Tibial artery (tissue), 4 donors: Measurements from ENCODE around the gene SLC24A3.

ENCODE experiments used
- DNase-seq, 2 donors: peaks; one replicate each; pipeline ENCODE4 v3.0.0-alpha.2; 2019
- H3K27ac ChIP-seq, 2 donors: fragments of 200-600 bp; sonication (generic) in 1 of 2; 1 replicate in 1 of 2; 2 replicates in 1 of 2; pipeline ENCODE4 v1.5.1; 2018 to 2019; ENCODE audit warnings: mild to moderate bottlenecking in 1 of 2
- H3K27me3 ChIP-seq, 2 donors: fragments of 200-600 bp; sonication (generic) in 1 of 2; one replicate each; pipeline versions ENCODE4 v1.5.1 to v1.6.0; 2016 to 2019
- H3K36me3 ChIP-seq, 3 donors: fragments of 200-600 bp; sonication (generic) in 2 of 3; one replicate each; pipeline ENCODE4 v1.5.1; 2016 to 2019; ENCODE audit warnings: mild to moderate bottlenecking in 2 of 3
- H3K4me1 ChIP-seq, 4 donors: fragments of 200-600 bp; sonication (generic) in 2 of 4; 1 replicate in 3 of 4; 2 replicates in 1 of 4; pipeline ENCODE4 v1.5.1; 2016 to 2019
- H3K4me3 ChIP-seq, 2 donors: fragments of 200-600 bp; sonication (generic) in 1 of 2; 1 replicate in 1 of 2; 2 replicates in 1 of 2; pipeline ENCODE4 v1.5.1; 2018 to 2019; ENCODE audit warnings: mild to moderate bottlenecking in 2 of 2
- H3K9me3 ChIP-seq, 3 donors: fragments of 200-600 bp; sonication (generic) in 1 of 3; one replicate each; pipeline ENCODE4 v1.5.1; 2016 to 2019
- CTCF ChIP-seq, 2 experiments: fragments of 200-600 bp in 1 of 2; fragments of 450-650 bp in 1 of 2; IDR thresholded peaks; one replicate each; pipeline ENCODE4 v1.5.1; 2017 to 2019; ENCODE audit warnings: antibody characterized with exemption in 2 of 2, mild to moderate bottlenecking in 1 of 2, moderate library complexity in 1 of 2
- intact Hi-C: fragments of 100-400 bp; cut with DNase I; formaldehyde crosslinking; loops from one replicate; pipeline ENCODE4 v1.15.0; 2023; ENCODE audit warnings: low total_unique reads

The SLC24A3 gene

GRCh38 chr20:19397226-19397625 is 184.8 kb downstream of the SLC24A3 start:
- no peak for DNase-seq
- Histone ChIP-seq H3K36me3 (peaks cover 0 to 3% (median 0%) of the 10 kb centered on the region in 3 donors), H3K4me3 (no peak overlapping the region), H3K27ac (no peak overlapping the region), H3K9me3 (peaks cover 0 to 12% (median 9%) of the 10 kb centered on the region in 3 donors), H3K27me3 (no peaks in the 10 kb centered on the region), H3K4me1 (peaks cover 0 to 1% (median 0%) of the 10 kb centered on the region in 4 donors)
- intact Hi-C loops: no loop called here
- TF ChIP-seq CTCF (IDR thresholded peaks at IDR 0.05): no peak

- H3K27me3 ChIP-seq: no peaks in the 10 kb centered on the region
- DNase-seq: no peak
- TF ChIP-seq CTCF (IDR thresholded peaks at IDR 0.05): no peak
- H3K27ac ChIP-seq: no peak overlapping the region
- H3K4me3 ChIP-seq: no peak overlapping the region
- H3K9me3 ChIP-seq: peaks cover 0 to 12% (median 9%) of the 10 kb centered on the region in 3 donors
- intact Hi-C loops: no loop called here
- H3K4me1 ChIP-seq: no peaks in the 10 kb centered on the region
- peaks cover 0 to 3% (median 0%) of the 10 kb centered on the region in 3 donors for H3K36me3 ChIP-seq
These were observed 185.2 kb downstream of the SLC24A3 start for GRCh38 chr20:19397666-19398065.

- Histone ChIP-seq H3K4me3 (no peak overlapping the region), H3K9me3 (peaks cover 0 to 12% (median 9%) of the 10 kb centered on the region in 3 donors), H3K27me3 (no peaks in the 10 kb centered on the region), H3K4me1 (peaks cover 0 to 9% (median 0%) of the 10 kb centered on the region in 4 donors), H3K27ac (no peak overlapping the region), H3K36me3 (peaks cover 0 to 3% (median 0%) of the 10 kb centered on the region in 3 donors)
- intact Hi-C loops: no loop called here
- no peak for TF ChIP-seq CTCF (IDR thresholded peaks at IDR 0.05)
- DNase-seq: no peak
These were observed 188.7 kb downstream of the SLC24A3 start for GRCh38 chr20:19401096-19401495.

DNA sequence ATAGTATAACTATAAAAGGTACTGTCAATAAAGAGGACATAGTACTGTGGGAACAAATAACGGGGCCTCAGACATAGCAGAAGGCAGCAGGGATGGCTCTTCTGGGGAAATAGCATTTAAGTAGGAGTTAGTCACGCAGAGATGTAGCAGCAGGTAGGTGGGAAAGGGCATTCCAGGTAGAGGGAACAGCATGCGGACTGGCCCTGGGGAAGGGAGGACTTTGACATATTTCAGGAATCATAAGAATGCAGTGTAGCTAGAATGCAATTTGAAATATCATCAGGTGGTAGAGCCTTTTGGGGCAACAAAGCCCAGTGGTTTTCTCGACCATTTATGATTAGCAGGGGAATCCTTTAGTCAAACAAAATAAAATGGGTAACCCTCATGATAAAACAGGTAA is 191.1 kb downstream of the SLC24A3 start:
- no peak for DNase-seq
- Histone ChIP-seq H3K4me1 (peaks cover 0 to 24% (median 10%) of the 10 kb centered on the region in 4 donors), H3K27ac (no peak overlapping the region), H3K27me3 (no peaks in the 10 kb centered on the region), H3K4me3 (no peak overlapping the region), H3K36me3 (peaks cover 0 to 2% (median 0%) of the 10 kb centered on the region in 3 donors), H3K9me3 (peaks cover 0 to 3% (median 2%) of the 10 kb centered on the region in 3 donors)
- intact Hi-C loops: no loop called here
- no peak for TF ChIP-seq CTCF (IDR thresholded peaks at IDR 0.05)

DNA sequence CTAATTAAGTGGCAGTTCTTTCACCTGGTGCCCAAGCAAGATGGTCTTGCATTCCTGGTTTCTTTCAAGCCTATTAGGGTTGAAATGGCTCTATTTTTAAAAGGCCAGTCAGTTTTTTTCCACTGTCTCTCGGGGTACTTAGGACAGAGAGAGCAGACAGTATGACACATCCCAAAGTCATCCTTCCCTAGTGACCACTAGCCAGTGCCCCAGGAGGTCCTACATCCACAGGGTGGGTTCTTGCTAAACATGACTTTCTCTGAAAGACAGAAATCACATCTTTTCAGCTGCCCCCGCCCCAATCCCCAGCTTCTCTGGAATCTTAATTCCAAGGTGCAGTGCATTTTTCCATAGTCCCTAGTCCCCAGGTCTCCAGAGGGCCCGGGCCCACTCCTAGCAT is 192.4 kb downstream of the SLC24A3 start:
- Histone ChIP-seq H3K27me3 (no peaks in the 10 kb centered on the region), H3K4me1 (peaks cover 0 to 25% (median 11%) of the 10 kb centered on the region in 4 donors), H3K4me3 (no peak overlapping the region), H3K36me3 (no peaks in the 10 kb centered on the region), H3K27ac (no peak overlapping the region), H3K9me3 (no peaks in the 10 kb centered on the region)
- TF ChIP-seq CTCF (IDR thresholded peaks at IDR 0.05): no peak
- DNase-seq: no peak
- intact Hi-C loops: no loop called here

DNA sequence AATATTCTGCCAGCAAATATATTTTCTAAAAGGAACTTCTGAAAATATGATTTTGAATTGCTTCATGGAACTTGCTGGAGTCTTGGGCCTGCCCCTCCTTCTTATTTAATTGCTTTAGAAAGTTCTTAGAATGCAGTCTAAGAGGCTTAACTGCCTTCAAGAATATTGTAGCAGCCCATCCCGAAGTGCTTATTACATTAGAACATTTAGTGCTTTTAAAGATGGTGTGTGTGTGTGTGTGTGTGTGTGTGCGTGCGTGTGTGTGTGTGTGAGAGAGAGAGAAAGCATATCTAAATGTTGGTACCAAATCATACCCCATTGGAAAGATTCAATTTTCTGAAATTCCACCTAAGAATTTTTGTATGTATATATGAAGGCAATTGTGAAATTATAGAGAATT is 193.5 kb downstream of the SLC24A3 start:
- Histone ChIP-seq H3K27ac (no peak overlapping the region), H3K4me3 (no peak overlapping the region), H3K9me3 (no peaks in the 10 kb centered on the region), H3K36me3 (no peaks in the 10 kb centered on the region), H3K27me3 (no peaks in the 10 kb centered on the region), H3K4me1 (peaks cover 0 to 25% (median 11%) of the 10 kb centered on the region in 4 donors)
- DNase-seq: no peak
- TF ChIP-seq CTCF (IDR thresholded peaks at IDR 0.05): no peak
- intact Hi-C loops: no loop called here
